GM21717 (cell line): ENCODE data around the gene MUL1.

Source experiments
- ATAC-seq: cut with Tn5 transposase; IDR thresholded peaks from one replicate; pipeline ENCODE4 v1.9.1; 2021; ENCODE audit warnings: mild to moderate bottlenecking, moderate library complexity; ENCODE audit not compliant: unreplicated experiment

Gene MUL1

GRCh38 chr1:20485527-20486456 is 22.2 kb downstream of the MUL1 start, which contains the start of gene CAMK2N1:
Gene CAMK2N1, minus strand, starts transcription at chr1:20486210. Its CDS starts 831 bp downstream, at chr1:20485379.
- ATAC-seq, result no peak

- ATAC-seq, result no peak
These were observed 23.2 kb downstream of the MUL1 start for GRCh38 chr1:20484519-20485462.

- ATAC-seq, result no peak
These were observed 24.0 kb downstream of the MUL1 start for GRCh38 chr1:20483833-20484518.

GRCh38 chr1:20483098-20483832 is 24.7 kb downstream of the MUL1 start:
- ATAC-seq, result no peak

GRCh38 chr1:20481643-20482498 is 26.1 kb downstream of the MUL1 start:
- ATAC-seq, result no peak

GRCh38 chr1:20480951-20481617 is 26.9 kb downstream of the MUL1 start:
- ATAC-seq, result no peak

- no peak for ATAC-seq
These were observed 27.6 kb downstream of the MUL1 start for GRCh38 chr1:20480243-20480944.

- no peak for ATAC-seq
These were observed 28.1 kb downstream of the MUL1 start for GRCh38 chr1:20479840-20480239.

GRCh38 chr1:20478057-20478635 is 29.8 kb downstream of the MUL1 start:
- no peak for ATAC-seq

GRCh38 chr1:20477348-20478056 is 30.4 kb downstream of the MUL1 start:
- ATAC-seq, result no peak

GRCh38 chr1:20476265-20477038 is 31.5 kb downstream of the MUL1 start:
- ATAC-seq, result no peak

GRCh38 chr1:20474996-20475395 is 33.0 kb downstream of the MUL1 start:
- no peak for ATAC-seq

- ATAC-seq, result no peak
These were observed 33.5 kb downstream of the MUL1 start for GRCh38 chr1:20474333-20474975.

- ATAC-seq, result no peak
These were observed 34.1 kb downstream of the MUL1 start for GRCh38 chr1:20473894-20474293.

GRCh38 chr1:20472860-20473711 is 34.9 kb downstream of the MUL1 start:
- no peak for ATAC-seq
